ENCODE data around the gene AMH.

DNA sequence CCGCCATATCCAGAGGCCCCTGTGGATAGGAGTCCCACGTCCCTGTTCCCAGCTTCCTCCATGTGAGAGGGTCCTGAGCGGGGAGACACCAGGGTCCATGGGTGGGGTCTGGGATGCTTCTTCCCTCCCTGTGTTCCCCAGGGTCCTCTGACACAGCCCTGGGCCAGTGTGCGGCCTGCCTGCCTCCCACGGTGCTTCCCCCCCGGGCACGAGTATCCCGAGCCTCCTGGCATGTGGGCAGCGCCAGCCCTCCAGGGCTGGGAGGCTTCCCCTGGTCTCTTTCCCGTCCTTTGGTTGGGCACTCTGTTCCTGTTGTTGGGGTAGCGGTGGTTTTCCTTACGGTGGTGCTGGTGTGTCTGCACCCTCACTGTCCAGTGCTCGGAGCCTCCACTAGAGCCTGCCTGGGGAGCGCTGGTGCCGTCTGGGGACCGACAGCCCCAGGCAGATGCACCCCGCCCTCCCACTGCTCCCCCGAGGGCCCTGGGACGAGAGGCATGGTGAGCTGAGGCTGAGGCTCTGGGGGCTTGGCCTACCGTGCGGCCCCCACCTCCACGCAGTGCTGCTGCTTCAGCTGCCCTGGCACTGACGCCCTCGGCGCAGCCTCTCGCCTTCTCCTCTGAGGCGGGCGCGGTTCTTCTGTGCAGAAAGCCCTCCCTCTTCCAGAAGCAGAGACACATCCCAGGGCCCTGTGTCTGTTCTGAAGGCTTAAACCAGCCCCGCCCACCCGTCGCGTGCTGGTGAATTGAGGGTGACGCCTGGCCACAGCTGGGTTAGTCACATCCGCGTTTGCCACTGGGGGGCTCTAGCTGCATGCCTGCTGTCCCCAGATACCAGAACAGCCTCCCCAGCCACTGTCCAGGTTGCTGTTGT lies 40.9 kb upstream of the AMH start:
- TF ChIP-seq, protein P1, sequence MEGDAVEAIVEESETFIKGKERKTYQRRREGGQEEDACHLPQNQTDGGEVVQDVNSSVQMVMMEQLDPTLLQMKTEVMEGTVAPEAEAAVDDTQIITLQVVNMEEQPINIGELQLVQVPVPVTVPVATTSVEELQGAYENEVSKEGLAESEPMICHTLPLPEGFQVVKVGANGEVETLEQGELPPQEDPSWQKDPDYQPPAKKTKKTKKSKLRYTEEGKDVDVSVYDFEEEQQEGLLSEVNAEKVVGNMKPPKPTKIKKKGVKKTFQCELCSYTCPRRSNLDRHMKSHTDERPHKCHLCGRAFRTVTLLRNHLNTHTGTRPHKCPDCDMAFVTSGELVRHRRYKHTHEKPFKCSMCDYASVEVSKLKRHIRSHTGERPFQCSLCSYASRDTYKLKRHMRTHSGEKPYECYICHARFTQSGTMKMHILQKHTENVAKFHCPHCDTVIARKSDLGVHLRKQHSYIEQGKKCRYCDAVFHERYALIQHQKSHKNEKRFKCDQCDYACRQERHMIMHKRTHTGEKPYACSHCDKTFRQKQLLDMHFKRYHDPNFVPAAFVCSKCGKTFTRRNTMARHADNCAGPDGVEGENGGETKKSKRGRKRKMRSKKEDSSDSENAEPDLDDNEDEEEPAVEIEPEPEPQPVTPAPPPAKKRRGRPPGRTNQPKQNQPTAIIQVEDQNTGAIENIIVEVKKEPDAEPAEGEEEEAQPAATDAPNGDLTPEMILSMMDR (conservative IDR thresholded peaks at IDR 0.05), result no peak
- no peak for TF ChIP-seq ZFX (IDR thresholded peaks at IDR 0.05)
